ENCODE measurements around the gene DDC.

The DDC gene, protein sequence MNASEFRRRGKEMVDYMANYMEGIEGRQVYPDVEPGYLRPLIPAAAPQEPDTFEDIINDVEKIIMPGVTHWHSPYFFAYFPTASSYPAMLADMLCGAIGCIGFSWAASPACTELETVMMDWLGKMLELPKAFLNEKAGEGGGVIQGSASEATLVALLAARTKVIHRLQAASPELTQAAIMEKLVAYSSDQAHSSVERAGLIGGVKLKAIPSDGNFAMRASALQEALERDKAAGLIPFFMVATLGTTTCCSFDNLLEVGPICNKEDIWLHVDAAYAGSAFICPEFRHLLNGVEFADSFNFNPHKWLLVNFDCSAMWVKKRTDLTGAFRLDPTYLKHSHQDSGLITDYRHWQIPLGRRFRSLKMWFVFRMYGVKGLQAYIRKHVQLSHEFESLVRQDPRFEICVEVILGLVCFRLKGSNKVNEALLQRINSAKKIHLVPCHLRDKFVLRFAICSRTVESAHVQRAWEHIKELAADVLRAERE

DNA sequence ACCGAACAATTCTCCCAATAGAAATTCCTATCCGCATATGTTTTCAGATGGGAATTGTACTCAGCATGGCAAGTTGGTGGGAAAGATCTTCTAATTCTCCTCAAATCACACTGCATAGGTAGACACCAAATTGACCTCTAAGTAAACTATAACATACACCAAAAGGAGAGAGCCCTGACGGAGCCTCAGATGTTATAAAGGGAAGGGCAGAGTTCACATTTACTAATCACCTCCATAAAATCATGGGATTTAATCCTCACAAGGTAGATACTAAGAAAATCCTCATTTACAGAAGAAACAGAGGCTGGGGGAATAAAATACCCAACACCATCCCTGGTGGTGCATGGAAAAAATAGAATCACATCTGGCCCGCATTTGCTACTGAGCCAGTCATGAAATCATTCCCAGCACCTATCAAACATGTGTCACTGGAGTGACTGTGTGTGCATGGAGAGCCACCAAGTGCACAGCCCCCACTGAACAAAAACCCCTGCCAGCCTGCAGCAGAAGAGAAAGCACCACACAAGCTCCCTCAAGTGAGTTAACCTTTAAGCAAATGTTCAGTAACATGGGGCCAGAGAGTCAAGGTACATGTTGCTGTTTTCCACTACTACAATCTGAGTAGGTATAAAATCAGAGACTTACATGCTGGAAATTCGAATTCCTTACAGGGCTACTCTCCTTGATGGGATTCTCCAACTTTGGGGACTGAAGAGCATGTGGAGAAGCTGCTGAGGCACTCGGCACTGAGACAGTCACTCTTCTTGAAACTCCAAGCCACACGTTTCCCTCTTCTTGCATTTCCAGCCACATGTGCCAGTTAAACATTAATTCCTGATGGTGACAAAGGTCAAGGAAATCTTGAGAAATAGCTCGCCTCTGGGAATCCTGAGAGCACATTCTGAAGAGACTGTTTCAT lies at the start of gene DDC:
TSS of gene DDC (minus strand) at position 766 of the 919 bp plus-strand sequence. CDS start 21,320 bp downstream, outside the sequence.
- H3K27me3 ChIP-seq (ENCODE audit: control insufficient read depth, low read length): no peaks in the 10 kb centered on the region
- H3K4me1 ChIP-seq (ENCODE audit: control insufficient read depth, low read length): no peaks in the 10 kb centered on the region
- no peaks in the 10 kb centered on the region for H3K36me3 ChIP-seq (ENCODE audit: control insufficient read depth, low read length)
- no peaks in the 10 kb centered on the region for H3K79me2 ChIP-seq (ENCODE audit: control insufficient read depth, low read length)
- H3K9me2 ChIP-seq (replicated peaks; ENCODE audit: control insufficient read depth, low read length): no peaks in the 10 kb centered on the region
- H3F3A ChIP-seq (ENCODE audit: control insufficient read depth, insufficient read depth): no peaks in the 10 kb centered on the region
- H3K27ac ChIP-seq (ENCODE audit: low read depth, low read length): no peak within 1 kb of the TSS
- no peaks in the 10 kb centered on the region for H3K9me3 ChIP-seq (ENCODE audit: control insufficient read depth, insufficient read depth, low read length)
- H4K20me1 ChIP-seq (ENCODE audit: control insufficient read depth, insufficient read depth, low read depth, low read length): no peaks in the 10 kb centered on the region
- no peak within 1 kb of the TSS for H3K4me2 ChIP-seq (ENCODE audit: low read length)
- TF ChIP-seq, protein P1, sequence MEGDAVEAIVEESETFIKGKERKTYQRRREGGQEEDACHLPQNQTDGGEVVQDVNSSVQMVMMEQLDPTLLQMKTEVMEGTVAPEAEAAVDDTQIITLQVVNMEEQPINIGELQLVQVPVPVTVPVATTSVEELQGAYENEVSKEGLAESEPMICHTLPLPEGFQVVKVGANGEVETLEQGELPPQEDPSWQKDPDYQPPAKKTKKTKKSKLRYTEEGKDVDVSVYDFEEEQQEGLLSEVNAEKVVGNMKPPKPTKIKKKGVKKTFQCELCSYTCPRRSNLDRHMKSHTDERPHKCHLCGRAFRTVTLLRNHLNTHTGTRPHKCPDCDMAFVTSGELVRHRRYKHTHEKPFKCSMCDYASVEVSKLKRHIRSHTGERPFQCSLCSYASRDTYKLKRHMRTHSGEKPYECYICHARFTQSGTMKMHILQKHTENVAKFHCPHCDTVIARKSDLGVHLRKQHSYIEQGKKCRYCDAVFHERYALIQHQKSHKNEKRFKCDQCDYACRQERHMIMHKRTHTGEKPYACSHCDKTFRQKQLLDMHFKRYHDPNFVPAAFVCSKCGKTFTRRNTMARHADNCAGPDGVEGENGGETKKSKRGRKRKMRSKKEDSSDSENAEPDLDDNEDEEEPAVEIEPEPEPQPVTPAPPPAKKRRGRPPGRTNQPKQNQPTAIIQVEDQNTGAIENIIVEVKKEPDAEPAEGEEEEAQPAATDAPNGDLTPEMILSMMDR (IDR thresholded peaks at IDR 0.05; ENCODE audit: low read depth, low read length, poor library complexity, severe bottlenecking): no peak
- no peak for TF ChIP-seq EZH2phosphoT487 (IDR thresholded peaks at IDR 0.05; ENCODE audit: borderline replicate concordance, low read length)
- H3K4me3 ChIP-seq (ENCODE audit: low read length): no peak within 1 kb of the TSS

DNA sequence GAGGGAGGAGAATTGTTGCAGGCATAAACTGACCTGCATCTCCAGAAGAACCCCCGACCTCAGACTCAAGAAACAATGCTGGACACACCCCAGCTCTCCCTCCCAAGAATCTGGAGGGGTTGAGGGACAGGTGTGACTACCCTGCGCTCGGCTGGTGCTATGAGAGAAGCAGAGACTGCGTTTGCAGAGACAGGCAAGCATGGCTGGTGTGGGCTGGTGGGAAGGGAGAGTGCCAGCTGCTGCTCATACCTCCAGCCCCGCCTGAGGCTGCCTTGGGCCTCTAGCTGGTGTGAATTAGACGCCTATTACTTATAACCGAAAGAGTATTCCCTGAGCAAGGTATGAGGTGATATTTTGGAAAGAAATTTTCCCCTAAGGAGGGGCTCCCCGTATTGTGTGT lies 48.3 kb upstream of the DDC start:
- no peaks in the 10 kb centered on the region for H3K4me1 ChIP-seq (ENCODE audit: control insufficient read depth, low read length)
- no peaks in the 10 kb centered on the region for H3F3A ChIP-seq (ENCODE audit: control insufficient read depth, insufficient read depth)
- H3K9me3 ChIP-seq (ENCODE audit: control insufficient read depth, insufficient read depth, low read length): no peaks in the 10 kb centered on the region
- no peak overlapping the region for H3K27ac ChIP-seq (ENCODE audit: low read depth, low read length)
- H3K4me2 ChIP-seq (ENCODE audit: low read length): no peak overlapping the region
- peaks cover 18% of the 10 kb centered on the region for H3K27me3 ChIP-seq (ENCODE audit: control insufficient read depth, low read length)
- no peak for TF ChIP-seq EZH2phosphoT487 (IDR thresholded peaks at IDR 0.05; ENCODE audit: borderline replicate concordance, low read length)
- TF ChIP-seq, protein P1 (IDR thresholded peaks at IDR 0.05; ENCODE audit: low read depth, low read length, poor library complexity, severe bottlenecking): no peak
- no peaks in the 10 kb centered on the region for H3K9me2 ChIP-seq (replicated peaks; ENCODE audit: control insufficient read depth, low read length)
- H3K79me2 ChIP-seq (ENCODE audit: control insufficient read depth, low read length): no peaks in the 10 kb centered on the region
- no peak overlapping the region for H3K4me3 ChIP-seq (ENCODE audit: low read length)
- H3K36me3 ChIP-seq (ENCODE audit: control insufficient read depth, low read length): no peaks in the 10 kb centered on the region
- no peaks in the 10 kb centered on the region for H4K20me1 ChIP-seq (ENCODE audit: control insufficient read depth, insufficient read depth, low read depth, low read length)

DNA sequence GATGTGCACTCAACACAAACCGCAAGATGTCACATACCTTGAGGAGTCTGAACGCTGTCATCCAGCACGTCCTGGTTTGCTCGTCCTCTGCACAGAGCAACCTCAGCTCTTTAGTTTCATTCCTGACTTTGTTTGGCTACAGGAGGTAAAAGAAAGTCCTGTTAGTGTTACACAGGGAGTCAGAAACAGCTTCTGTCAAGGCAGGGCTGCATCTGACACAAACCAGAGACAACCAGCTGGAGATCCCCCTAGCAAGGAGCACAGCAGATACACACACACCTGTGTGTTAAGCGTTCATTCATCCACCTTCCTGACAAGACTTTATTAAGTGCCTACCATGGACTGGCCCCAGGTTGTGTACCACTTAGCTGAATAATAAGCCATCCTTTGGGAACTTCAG lies 47.5 kb upstream of the DDC start:
- H3K4me3 ChIP-seq (ENCODE audit: low read length): no peak overlapping the region
- TF ChIP-seq, protein P1 (IDR thresholded peaks at IDR 0.05; ENCODE audit: low read depth, low read length, poor library complexity, severe bottlenecking): no peak
- TF ChIP-seq EZH2phosphoT487 (IDR thresholded peaks at IDR 0.05; ENCODE audit: borderline replicate concordance, low read length): no peak

More for the DNA sequence above, 47.5 kb upstream of the DDC start:
- no peaks in the 10 kb centered on the region for H3F3A ChIP-seq (ENCODE audit: control insufficient read depth, insufficient read depth)
- H3K4me2 ChIP-seq (ENCODE audit: low read length): no peak overlapping the region
- no peaks in the 10 kb centered on the region for H3K4me1 ChIP-seq (ENCODE audit: control insufficient read depth, low read length)
- no peaks in the 10 kb centered on the region for H3K9me3 ChIP-seq (ENCODE audit: control insufficient read depth, insufficient read depth, low read length)
- H4K20me1 ChIP-seq (ENCODE audit: control insufficient read depth, insufficient read depth, low read depth, low read length): no peaks in the 10 kb centered on the region
- H3K27ac ChIP-seq (ENCODE audit: low read depth, low read length): no peak overlapping the region
- no peaks in the 10 kb centered on the region for H3K36me3 ChIP-seq (ENCODE audit: control insufficient read depth, low read length)
- no peaks in the 10 kb centered on the region for H3K79me2 ChIP-seq (ENCODE audit: control insufficient read depth, low read length)
- no peaks in the 10 kb centered on the region for H3K9me2 ChIP-seq (replicated peaks; ENCODE audit: control insufficient read depth, low read length)
- peaks cover 18% of the 10 kb centered on the region for H3K27me3 ChIP-seq (ENCODE audit: control insufficient read depth, low read length)
